ENCODE data around the gene C1orf21.

The C1orf21 gene

GRCh38 chr1:184664661-184665060 lies 277.8 kb downstream of the C1orf21 start:
- no peak for DNase-seq

- DNase-seq, result no peak
Measured at GRCh38 chr1:184665360-184665759, 278.5 kb downstream of the C1orf21 start.

DNA sequence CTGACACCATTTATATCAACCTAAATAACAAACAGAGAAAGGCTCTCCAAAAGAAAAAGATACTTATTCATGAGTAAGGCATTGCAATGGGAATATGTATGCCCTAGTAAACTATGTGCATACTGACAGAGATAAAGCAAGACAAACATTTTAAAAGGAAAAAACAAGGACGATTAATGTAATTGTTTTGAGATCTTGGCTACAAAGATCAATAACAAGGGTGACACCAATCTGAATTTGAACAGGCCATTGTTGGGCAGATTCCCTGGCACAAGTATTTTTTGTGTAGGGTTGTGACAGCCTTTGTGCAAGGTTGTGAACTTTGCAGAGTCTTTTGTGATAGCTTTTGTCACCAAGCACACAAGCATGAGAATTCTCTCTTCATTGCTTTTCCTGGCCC lies 282.6 kb downstream of the C1orf21 start:
- DNase-seq, result no peak

GRCh38 chr1:184672013-184672726 lies 285.3 kb downstream of the C1orf21 start:
- DNase-seq, result no peak

- DNase-seq, result no peak
Measured at GRCh38 chr1:184673305-184673704, 286.5 kb downstream of the C1orf21 start.

DNA sequence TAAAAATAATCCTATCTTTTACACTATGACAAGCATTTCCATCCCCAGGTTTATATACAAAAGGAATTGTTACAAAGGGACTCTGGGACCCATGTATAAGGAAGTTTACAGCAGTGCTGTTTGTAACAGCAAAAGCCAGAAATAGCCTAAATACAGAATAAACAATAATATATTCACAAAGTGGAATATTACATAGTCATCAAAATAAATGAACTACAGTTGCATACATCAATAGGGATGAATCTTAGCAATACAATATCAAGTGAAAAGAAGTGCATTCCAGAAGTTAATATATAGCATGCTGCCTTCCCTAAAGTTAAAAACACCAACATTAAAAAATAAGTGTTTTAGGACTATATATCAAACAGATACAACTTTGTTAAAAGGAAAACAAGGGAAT lies 290.5 kb downstream of the C1orf21 start:
- DNase-seq, result no peak

Measured in fibroblast of skin of right quadriceps (primary cell).